ENCODE data around the gene TRMT112.

TRMT112 gene

GRCh38 chr11:64351136-64351631 is 33.8 kb upstream of the TRMT112 start:
- no peak for DNase-seq (ENCODE audit: low read depth)

DNA sequence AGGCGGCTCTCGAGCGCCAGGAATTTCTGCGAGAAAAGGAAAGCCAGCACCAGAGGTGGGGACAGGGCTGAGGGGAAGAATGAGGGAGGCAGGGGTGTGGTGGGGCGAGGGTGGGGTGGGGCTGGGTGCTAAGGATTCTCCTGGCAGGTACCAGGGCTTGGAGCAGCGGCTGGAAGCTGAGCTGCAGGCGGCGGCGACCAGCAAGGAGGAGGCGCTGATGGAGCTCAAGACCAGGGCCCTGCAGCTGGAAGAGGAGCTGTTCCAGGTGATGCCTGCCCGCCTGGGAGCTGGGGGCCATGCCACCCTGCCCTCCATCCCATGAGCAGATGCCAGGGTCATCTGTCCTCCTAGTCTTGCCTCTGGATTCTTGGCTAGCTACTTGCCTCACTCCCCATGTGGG is 32.0 kb upstream of the TRMT112 start:
- no peak for DNase-seq (ENCODE audit: low read depth)

- no peak for DNase-seq (ENCODE audit: low read depth)
These were observed 31.6 kb upstream of the TRMT112 start for GRCh38 chr11:64349025-64349387.

DNA sequence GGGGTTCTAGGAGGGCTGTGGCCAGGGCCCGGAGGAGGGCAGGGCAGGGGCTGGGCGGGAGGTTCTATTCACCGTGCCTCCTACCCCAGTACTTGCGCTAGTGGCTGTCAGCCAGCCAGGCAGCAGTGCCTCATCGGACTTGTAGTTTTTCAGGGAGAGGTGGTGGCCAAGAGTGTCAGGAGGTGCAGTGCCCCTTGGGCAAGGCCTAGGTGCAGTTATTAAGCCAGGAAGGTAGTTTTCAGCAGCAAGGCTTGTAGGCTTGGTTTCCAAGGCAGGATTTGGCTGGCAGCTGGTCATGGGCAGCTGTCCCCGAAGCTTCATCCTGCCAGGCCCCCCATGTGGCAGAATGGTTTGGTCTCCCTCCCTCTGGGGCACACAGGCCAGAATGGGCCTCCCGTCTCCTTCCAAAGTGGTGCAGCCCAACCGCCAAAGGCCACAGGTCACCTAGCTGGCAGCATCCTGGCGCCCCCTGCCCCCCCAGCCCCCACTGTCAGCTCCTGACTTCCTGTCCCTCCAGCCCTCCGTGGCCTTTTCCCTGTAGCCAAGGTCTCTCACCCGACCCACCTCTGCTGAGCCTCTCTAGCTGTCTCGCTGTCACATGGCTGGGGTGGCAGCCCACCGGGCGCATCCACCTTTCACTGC is 31.1 kb upstream of the TRMT112 start:
- DNase-seq (ENCODE audit: low read depth) = no peak

DNA sequence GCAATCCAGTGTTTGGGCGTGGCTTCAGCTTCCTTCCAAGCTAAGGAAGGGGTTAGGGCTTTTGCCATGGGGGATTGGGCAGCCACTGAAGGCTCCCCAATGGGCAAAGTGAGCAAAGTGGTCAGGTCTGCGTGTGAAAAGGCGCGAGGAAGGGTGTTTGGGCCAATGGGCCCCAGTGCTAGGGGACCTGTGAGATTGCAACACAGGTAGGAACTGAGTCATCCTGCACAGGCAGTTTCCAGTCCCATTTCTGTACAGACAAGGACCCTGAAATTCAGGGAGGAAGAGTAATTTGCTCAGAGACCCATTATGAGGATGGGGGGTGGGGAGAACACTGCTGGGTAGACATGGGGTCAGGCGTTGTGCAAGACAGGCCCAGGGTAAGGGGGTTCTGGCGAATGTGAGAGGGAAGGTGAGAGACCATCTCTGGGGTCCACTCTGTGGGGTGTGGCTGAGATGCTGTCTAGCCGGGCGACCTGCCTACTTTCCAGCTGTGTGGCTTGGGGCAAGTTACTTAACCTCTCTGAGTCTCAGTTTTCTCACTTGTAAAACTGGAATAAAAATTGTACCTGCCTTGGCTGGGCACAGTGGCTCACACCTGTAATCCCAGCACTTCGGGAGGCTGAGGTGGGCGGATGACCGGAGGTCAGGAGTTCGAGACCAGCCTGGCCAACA is 30.0 kb upstream of the TRMT112 start:
- no peak for DNase-seq (ENCODE audit: low read depth)

DNA sequence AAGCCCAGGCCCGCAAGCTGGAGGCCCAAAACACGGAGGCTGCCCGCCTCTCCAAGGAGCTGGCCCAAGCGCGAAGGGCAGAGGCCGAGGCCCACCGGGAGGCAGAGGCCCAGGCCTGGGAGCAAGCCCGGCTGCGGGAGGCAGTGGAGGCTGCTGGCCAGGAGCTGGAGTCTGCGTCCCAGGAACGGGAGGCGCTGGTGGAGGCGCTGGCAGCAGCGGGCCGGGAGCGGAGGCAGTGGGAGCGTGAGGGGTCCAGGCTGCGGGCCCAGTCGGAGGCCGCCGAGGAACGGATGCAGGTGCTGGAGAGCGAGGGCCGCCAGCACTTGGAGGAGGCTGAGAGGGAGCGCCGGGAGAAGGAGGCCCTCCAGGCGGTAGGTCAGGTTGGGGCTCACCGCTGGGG is 27.4 kb upstream of the TRMT112 start:
- DNase-seq (ENCODE audit: low read depth) = no peak

DNA sequence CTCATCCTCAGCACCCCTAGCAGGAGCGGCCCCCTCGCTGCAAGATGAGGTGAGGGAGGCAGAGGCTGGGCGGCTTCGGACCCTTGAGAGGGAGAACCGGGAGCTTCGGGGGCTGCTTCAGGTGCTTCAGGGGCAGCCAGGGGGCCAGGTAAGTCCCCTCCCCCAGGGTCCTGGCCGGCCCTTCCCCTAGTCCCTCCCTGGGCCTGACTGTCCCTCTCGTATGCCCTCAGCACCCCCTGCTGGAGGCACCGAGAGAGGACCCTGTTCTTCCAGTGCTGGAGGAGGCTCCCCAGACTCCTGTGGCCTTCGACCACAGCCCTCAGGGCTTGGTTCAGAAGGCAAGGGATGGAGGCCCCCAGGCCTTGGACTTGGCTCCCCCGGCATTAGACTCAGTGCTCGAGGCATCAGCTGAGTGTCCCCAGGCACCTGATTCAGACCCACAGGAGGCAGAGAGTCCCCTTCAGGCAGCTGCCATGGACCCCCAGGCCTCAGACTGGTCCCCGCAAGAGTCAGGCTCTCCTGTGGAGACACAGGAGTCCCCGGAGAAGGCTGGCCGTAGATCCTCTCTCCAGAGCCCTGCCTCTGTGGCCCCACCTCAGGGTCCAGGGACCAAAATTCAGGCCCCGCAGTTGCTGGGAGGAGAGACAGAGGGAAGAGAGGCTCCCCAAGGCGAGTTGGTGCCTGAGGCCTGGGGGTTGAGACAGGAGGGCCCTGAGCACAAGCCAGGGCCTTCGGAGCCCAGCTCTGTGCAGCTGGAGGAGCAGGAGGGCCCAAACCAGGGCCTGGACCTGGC is 26.6 kb upstream of the TRMT112 start:
- DNase-seq (ENCODE audit: low read depth) = no peak

DNA sequence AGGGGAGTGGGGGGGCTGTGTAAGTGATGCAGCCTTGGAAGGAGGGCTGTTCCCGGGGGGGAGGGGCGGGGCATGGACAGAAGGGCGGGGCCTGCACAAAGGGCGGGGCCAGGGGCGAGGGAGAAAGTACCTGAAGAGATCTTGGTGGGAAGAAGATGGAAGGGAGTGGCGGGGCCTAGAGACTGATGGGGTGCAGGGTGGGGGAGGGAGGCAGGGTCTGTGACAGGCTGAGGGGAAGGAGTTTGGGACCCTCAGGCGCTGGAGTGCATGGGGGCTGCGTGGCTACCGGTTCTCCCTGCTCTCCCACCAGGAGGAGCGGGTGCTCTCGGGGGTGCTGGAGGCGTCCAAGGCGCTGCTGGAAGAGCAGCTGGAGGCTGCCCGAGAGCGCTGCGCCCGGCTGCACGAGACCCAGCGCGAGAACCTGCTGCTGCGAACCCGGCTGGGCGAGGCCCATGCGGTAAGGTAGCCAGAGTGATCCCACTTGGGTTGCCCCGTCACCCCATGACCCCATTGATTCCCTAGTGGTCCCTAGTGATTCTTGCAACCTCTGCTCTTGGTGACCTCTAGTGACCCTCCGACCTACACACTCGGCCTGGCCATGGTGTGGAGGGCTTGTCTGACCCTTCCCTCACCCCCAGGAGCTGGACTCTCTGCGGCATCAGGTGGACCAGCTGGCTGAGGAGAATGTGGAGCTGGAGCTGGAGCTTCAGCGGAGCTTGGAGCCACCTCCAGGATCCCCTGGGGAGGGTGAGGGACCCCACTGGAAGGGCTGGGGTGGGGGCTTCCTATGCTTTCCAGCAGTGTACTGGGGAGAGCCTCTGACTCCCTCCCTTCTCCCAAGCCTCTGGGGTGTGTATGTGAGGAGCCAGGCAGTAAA is 25.7 kb upstream of the TRMT112 start:
- no peak for DNase-seq (ENCODE audit: low read depth)

DNA sequence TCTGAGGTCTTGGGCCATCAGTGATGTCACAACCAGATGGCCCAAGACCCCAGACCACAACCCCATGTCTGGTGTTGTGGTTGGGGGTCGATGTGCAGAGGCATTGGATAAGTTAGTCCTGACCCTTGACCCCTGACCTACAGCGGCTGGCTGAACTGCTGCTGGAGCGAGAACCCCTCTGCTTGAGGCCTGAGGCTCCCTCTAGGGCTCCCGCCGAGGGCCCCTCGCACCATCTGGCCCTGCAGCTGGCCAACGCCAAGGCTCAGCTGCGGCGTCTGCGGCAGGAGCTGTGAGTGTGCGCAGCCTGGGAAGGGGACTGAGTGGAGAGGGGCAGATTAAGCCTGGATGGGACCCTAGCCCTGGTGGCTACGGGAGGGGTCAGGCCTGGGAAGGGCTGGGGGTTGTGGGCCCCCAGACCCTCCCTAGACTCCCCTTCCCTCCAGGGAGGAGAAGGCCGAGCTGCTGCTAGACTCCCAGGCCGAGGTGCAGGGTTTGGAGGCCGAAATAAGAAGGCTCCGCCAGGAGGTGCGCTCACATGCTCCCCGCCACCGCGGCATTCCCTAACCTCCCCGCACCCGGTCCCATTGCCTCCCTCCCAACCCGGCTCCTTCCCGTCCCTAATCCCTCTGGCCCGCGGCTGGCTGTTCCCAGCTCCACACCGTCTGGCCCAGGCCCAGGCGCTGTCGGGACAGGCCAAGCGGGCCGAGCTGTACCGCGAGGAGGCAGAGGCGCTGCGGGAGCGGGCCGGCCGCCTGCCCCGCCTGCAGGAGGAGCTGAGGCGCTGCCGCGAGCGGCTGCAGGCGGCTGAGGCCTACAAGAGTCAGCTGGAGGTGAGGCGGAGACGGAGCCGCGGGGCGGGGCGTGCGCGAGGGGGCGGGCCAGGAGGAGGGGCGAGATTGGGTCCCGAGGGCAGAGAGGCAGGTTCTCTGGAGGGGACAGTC is 24.8 kb upstream of the TRMT112 start:
- DNase-seq (ENCODE audit: low read depth) = peak; percentile 82

DNA sequence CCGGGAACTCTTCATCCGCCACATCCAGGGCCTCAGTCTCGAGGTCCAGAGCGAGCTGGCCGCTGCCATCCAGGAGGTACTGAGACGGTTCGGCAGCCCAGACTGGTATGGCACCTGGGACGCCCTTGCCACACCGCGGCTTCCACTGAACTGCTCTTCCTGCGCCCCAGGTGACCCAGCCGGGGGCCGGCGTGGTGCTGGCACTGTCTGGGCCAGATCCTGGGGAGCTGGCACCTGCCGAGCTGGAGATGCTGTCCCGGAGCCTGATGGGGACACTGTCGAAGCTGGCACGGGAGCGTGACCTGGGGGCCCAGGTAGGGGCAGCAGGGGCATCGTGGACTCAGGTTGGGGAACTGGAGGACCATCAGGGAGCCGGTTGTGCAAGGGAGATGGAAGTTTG is 24.1 kb upstream of the TRMT112 start:
- no peak for DNase-seq (ENCODE audit: low read depth)

DNA sequence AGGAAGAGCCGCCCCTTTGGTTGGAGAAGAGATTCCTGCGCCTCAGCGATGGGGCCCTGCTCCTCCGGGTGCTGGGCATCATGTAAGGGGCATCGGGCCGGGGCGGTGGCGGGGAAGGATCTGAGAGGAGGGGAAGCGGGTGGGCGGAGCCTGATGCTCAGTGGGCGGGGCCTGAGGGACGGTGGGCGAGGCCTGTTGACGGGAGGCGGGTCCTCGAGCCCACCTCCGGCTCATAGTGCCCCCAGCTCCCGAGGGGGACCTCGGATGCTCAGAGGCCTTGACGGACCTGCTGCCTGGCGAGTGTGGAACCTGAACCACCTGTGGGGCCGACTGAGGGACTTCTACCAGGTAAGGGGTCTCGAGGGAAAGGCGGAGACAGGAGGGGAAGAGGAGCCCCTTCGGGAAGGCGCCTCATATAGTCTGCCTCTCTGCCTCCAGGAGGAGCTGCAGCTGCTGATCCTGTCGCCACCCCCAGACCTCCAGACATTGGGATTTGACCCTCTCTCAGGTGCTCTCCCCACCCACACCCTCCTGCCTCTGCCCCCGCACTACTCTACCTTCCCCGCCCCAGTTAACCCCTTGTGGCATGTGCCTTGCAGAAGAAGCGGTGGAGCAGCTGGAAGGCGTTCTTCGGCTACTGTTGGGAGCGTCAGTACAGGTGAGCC is 23.4 kb upstream of the TRMT112 start:
- DNase-seq (ENCODE audit: low read depth) = peak; percentile 76

- peak; percentile 69 for DNase-seq (ENCODE audit: low read depth)
These were observed 22.5 kb upstream of the TRMT112 start, which contains the start of gene CCDC88B for GRCh38 chr11:64339754-64340408. Gene CCDC88B, plus strand, starts transcription at chr11:64340204. Its CDS starts 63 bp downstream, at chr11:64340267.

- no peak for DNase-seq (ENCODE audit: low read depth)
These were observed 21.9 kb upstream of the TRMT112 start for GRCh38 chr11:64339286-64339685.

- no peak for DNase-seq (ENCODE audit: low read depth)
These were observed 21.4 kb upstream of the TRMT112 start for GRCh38 chr11:64338716-64339115.

GRCh38 chr11:64337538-64338249 is 20.3 kb upstream of the TRMT112 start:
- no peak for DNase-seq (ENCODE audit: low read depth)

DNA sequence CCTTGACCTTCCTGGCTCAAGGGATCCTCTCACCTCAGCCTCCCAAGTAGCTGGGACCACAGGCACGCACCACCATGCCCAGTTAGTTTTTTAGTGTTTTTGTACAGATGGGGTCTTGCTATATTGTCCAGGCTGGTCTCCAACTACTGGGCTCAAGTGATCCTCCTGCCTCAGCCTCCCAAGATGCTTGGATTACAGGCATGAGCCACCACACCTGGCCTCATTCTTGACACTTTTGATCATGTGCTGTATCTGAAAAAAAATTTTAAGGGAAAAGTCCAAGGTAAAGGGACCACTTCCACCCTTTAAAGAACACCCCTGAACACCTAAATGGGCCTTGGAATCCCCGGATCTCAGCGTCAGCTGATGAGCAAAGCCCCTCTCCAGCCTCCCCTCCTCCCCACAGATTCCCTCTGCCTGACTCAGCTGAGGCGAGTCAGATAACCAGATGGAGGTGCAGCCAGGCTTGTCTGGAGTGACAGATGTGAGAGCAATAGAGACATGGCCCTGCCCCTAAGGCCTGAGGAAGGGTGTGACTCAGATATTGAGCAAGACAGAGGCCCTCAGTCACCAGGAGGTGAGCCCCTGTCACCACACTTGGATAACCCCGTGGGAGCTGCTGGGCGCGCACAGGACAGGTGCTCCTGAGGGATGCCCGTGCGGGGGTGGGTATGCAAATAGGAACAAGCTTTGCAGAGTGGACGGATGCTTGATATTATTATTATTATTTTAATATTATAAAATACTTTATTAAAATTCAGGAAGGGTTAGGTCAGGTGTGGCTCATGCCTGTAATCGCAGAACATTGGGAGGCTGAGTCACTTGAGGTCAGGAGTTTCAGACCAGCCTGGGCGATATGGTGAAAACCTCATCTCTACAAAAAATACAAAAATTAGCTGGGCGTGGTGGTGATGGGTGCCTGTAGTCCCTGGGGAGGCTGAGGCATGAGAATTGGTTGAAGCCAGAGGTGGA is 17.7 kb upstream of the TRMT112 start:
- no peak for DNase-seq (ENCODE audit: low read depth)

DNA sequence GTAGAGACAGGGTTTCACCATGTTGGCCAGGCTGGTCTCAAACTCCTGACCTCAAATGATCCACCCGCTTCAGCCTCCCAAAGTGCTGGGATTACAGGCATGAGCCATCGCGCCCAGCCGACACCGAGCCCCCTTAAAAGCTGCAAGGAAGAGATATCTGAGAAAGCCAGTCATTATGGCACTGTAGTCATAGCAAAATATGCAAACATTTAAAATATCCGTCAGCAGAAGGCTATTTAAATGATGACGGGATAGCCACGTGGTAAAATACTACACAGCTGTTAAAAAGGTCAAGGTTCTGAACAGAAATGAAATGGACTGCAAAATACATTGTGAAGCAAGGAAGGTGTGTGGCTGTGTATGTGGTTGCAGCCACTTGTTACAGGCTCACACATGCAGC is 16.2 kb upstream of the TRMT112 start:
- DNase-seq (ENCODE audit: low read depth) = no peak
